Sigmoid colon (tissue), 3 donors: Measurements from ENCODE around the gene S100A1.

Experiments used
- POLR2A ChIP-seq, 2 donors: fragments of 450-650 bp; IDR thresholded peaks; one replicate each; pipeline ENCODE4 v1.6.1; 2016; ENCODE audit warnings: antibody characterized with exemption in 2 of 2, mild to moderate bottlenecking in 2 of 2, moderate library complexity in 2 of 2
- TF ChIP-seq, protein P1 (sequence below), 4 experiments: fragments of 450-650 bp in 3 of 4; fragments of 200-600 bp in 1 of 4; IDR thresholded peaks; one replicate each; pipeline ENCODE4 v1.5.1; 2016 to 2019; ENCODE audit warnings: antibody characterized with exemption in 4 of 4, mild to moderate bottlenecking in 3 of 4, moderate library complexity in 2 of 4

- TF ChIP-seq, protein P1, sequence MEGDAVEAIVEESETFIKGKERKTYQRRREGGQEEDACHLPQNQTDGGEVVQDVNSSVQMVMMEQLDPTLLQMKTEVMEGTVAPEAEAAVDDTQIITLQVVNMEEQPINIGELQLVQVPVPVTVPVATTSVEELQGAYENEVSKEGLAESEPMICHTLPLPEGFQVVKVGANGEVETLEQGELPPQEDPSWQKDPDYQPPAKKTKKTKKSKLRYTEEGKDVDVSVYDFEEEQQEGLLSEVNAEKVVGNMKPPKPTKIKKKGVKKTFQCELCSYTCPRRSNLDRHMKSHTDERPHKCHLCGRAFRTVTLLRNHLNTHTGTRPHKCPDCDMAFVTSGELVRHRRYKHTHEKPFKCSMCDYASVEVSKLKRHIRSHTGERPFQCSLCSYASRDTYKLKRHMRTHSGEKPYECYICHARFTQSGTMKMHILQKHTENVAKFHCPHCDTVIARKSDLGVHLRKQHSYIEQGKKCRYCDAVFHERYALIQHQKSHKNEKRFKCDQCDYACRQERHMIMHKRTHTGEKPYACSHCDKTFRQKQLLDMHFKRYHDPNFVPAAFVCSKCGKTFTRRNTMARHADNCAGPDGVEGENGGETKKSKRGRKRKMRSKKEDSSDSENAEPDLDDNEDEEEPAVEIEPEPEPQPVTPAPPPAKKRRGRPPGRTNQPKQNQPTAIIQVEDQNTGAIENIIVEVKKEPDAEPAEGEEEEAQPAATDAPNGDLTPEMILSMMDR (IDR thresholded peaks at IDR 0.05) = no peak
- no peak for TF ChIP-seq POLR2A (IDR thresholded peaks at IDR 0.05)
These were observed 34.0 kb downstream of the S100A1 start for GRCh38 chr1:153662269-153662668.
